NCI-H2171 (cell line): Measurements from ENCODE around the gene ERBB3.
A peak's percentile ranks its signal among the peaks of the same experiment; 100 is the strongest.

Experiments used
- DNase-seq: peaks from one replicate; lab custom pipeline; 2025; lab: John Stamatoyannopoulos, UW

The ERBB3 gene

GRCh38 chr12:56078931-56079722 is 838 bp upstream of the ERBB3 start:
- peak; percentile 55 for DNase-seq

GRCh38 chr12:56080556-56081138 is 682 bp downstream of the ERBB3 start:
- DNase-seq, result peak; percentile 12

- no peak for DNase-seq
Measured at GRCh38 chr12:56081393-56082347, 1.7 kb downstream of the ERBB3 start.

GRCh38 chr12:56082382-56082781 is 2.4 kb downstream of the ERBB3 start:
- DNase-seq, result no peak

GRCh38 chr12:56082967-56083366 is 3.0 kb downstream of the ERBB3 start:
- DNase-seq, result no peak

- DNase-seq, result no peak
Measured at GRCh38 chr12:56084958-56085543, 5.1 kb downstream of the ERBB3 start.

- no peak for DNase-seq
Measured at GRCh38 chr12:56086096-56086495, 6.1 kb downstream of the ERBB3 start.

GRCh38 chr12:56086608-56087007 is 6.6 kb downstream of the ERBB3 start:
- DNase-seq, result no peak

GRCh38 chr12:56087220-56087619 is 7.3 kb downstream of the ERBB3 start:
- no peak for DNase-seq

- DNase-seq, result no peak
Measured at GRCh38 chr12:56097738-56098137, 17.8 kb downstream of the ERBB3 start.

GRCh38 chr12:56098592-56098991 is 18.6 kb downstream of the ERBB3 start:
- DNase-seq, result no peak

- DNase-seq, result no peak
Measured at GRCh38 chr12:56099787-56100186, 19.8 kb downstream of the ERBB3 start.

- DNase-seq, result no peak
Measured at GRCh38 chr12:56101045-56101444, 21.1 kb downstream of the ERBB3 start.

GRCh38 chr12:56102683-56103065 is 22.7 kb downstream of the ERBB3 start:
- DNase-seq, result no peak

GRCh38 chr12:56103066-56103711 is 23.2 kb downstream of the ERBB3 start:
- DNase-seq, result no peak

GRCh38 chr12:56103823-56104108 is 23.8 kb downstream of the ERBB3 start:
- DNase-seq, result no peak

GRCh38 chr12:56104109-56104814 is 24.3 kb downstream of the ERBB3 start, which contains the start of gene PA2G4:
Gene PA2G4, plus strand, starts transcription at chr12:56104559. Its CDS starts 179 bp downstream, at chr12:56104738.
- DNase-seq, result peak; percentile 98

- no peak for DNase-seq
Measured at GRCh38 chr12:56104815-56105608, 25.0 kb downstream of the ERBB3 start.

GRCh38 chr12:56105609-56105902 is 25.6 kb downstream of the ERBB3 start:
- DNase-seq, result no peak

- no peak for DNase-seq
Measured at GRCh38 chr12:56107242-56107641, 27.3 kb downstream of the ERBB3 start.

- no peak for DNase-seq
Measured at GRCh38 chr12:56110571-56110970, 30.6 kb downstream of the ERBB3 start.
